H9 (cell line): ENCODE data around the gene WASHC2C. TPM values are rescaled to one million over a fixed set of nuclear protein-coding genes. Genes with fewer than 3 reads are reported as not detected.
"Not testable (repeated sequence)": the region's sequence is repeated elsewhere in the genome, so short reads cannot be mapped to it uniquely, and the experiment has no call there.

Source experiments
- DNase-seq: peaks from one replicate; pipeline ENCODE4 v3.0.0-alpha.2; 2017
- H2AFZ ChIP-seq: one replicate; pipeline ENCODE4 v1.6.1; 2013; ENCODE audit warnings: mild to moderate bottlenecking, low read length, control low read depth, moderate library complexity
- H2AK5ac ChIP-seq: 2 replicates; pipeline ENCODE4 v1.6.1; 2013; ENCODE audit warnings: low read length, control low read depth, mixed read lengths; ENCODE audit not compliant: insufficient read length
- H2BK120ac ChIP-seq: one replicate; pipeline ENCODE4 v1.6.1; 2013; ENCODE audit warnings: low read depth, mild to moderate bottlenecking, low read length, control low read depth, inconsistent platforms; ENCODE audit not compliant: poor library complexity, severe bottlenecking
- H2BK12ac ChIP-seq: 2 replicates; pipeline ENCODE4 v1.6.1; 2013; ENCODE audit warnings: low read length, control low read depth, mixed read lengths, low read depth; ENCODE audit not compliant: insufficient read length
- H2BK15ac ChIP-seq: 2 replicates; pipeline ENCODE4 v1.6.1; 2013; ENCODE audit warnings: low read depth, low read length, control low read depth
- H2BK20ac ChIP-seq: one replicate; pipeline ENCODE4 v1.6.1; 2013; ENCODE audit warnings: low read depth, mild to moderate bottlenecking, low read length, control low read depth, inconsistent platforms; ENCODE audit not compliant: poor library complexity, severe bottlenecking
- H2BK5ac ChIP-seq: 2 replicates; pipeline ENCODE4 v1.6.1; 2013; ENCODE audit warnings: low read length, control low read depth, mixed read lengths; ENCODE audit not compliant: insufficient read length
- H3K14ac ChIP-seq: 2 replicates; pipeline ENCODE4 v1.6.1; 2013; ENCODE audit warnings: low read length, control low read depth; ENCODE audit not compliant: insufficient read depth
- H3K18ac ChIP-seq: 2 replicates; pipeline ENCODE4 v1.6.1; 2013; ENCODE audit warnings: low read depth, mild to moderate bottlenecking, mixed read lengths, low read length, control low read depth; ENCODE audit not compliant: insufficient read length
- H3K23ac ChIP-seq: 2 replicates; pipeline ENCODE4 v1.6.1; 2013; ENCODE audit warnings: low read length, control low read depth, mixed read lengths, low read depth; ENCODE audit not compliant: insufficient read length
- H3K23me2 ChIP-seq: 2 replicates; pipeline ENCODE4 v1.6.1; 2013; ENCODE audit warnings: low read depth, mild to moderate bottlenecking, mixed read lengths, low read length, control low read depth; ENCODE audit not compliant: insufficient read length, poor library complexity, severe bottlenecking
- H3K27ac ChIP-seq: 2 replicates; pipeline ENCODE4 v1.5.1; 2013; ENCODE audit warnings: low read length, control low read depth, mixed read lengths, low read depth; ENCODE audit not compliant: insufficient read length
- H3K27me3 ChIP-seq: 2 replicates; pipeline ENCODE4 v1.6.1; 2013; ENCODE audit warnings: low read length, control low read depth, inconsistent platforms; ENCODE audit not compliant: insufficient read depth
- H3K4ac ChIP-seq: 2 replicates; pipeline ENCODE4 v1.6.1; 2013; ENCODE audit warnings: low read depth, mild to moderate bottlenecking, control low read depth, inconsistent platforms, low read length, moderate library complexity
- H3K4me1 ChIP-seq: 2 replicates; pipeline ENCODE4 v1.6.1; 2013; ENCODE audit warnings: low read length, control low read depth, inconsistent platforms; ENCODE audit not compliant: insufficient read depth
- H3K4me2 ChIP-seq: 2 replicates; pipeline ENCODE4 v1.6.1; 2013; ENCODE audit warnings: low read length, control low read depth, mixed read lengths; ENCODE audit not compliant: insufficient read length, insufficient read depth
- H3K56ac ChIP-seq: 2 replicates; pipeline ENCODE4 v1.6.1; 2013; ENCODE audit warnings: low read depth, mild to moderate bottlenecking, mixed read lengths, low read length, control low read depth; ENCODE audit not compliant: insufficient read length
- H3K79me1 ChIP-seq: 2 replicates; pipeline ENCODE4 v1.6.1; 2013; ENCODE audit warnings: low read depth, mild to moderate bottlenecking, moderate library complexity, low read length, control low read depth, inconsistent platforms; ENCODE audit not compliant: insufficient read depth, poor library complexity, severe bottlenecking
- H3K79me2 ChIP-seq: 2 replicates; pipeline ENCODE4 v1.6.1; 2013; ENCODE audit warnings: low read length, control low read depth, inconsistent platforms; ENCODE audit not compliant: insufficient read depth
- H3K9ac ChIP-seq: 2 replicates; pipeline ENCODE4 v1.6.1; 2013; ENCODE audit warnings: low read length, control low read depth, mixed read lengths; ENCODE audit not compliant: insufficient read length; ENCODE audit errors: extremely low read depth
- H3K9me3 ChIP-seq: one replicate; pipeline ENCODE4 v1.6.1; 2013; ENCODE audit warnings: low read depth, low read length, inconsistent platforms; ENCODE audit not compliant: control insufficient read depth
- H3T11ph ChIP-seq: one replicate; pipeline ENCODE4 v1.6.1; 2013; ENCODE audit warnings: mild to moderate bottlenecking, low read length, control low read depth, inconsistent platforms
- H4K20me1 ChIP-seq: one replicate; pipeline ENCODE4 v1.6.1; 2013; ENCODE audit not compliant: control insufficient read depth, insufficient read length, insufficient read depth
- H4K5ac ChIP-seq: 2 replicates; pipeline ENCODE4 v1.6.1; 2013; ENCODE audit warnings: low read depth, mild to moderate bottlenecking, mixed read lengths, low read length, control low read depth; ENCODE audit not compliant: insufficient read length
- H4K8ac ChIP-seq: replicated peaks from 2 replicates; pipeline ENCODE4 v1.6.1; 2013; ENCODE audit warnings: low read length, control low read depth, mixed read lengths, low read depth; ENCODE audit not compliant: insufficient read length
- H4K91ac ChIP-seq: 2 replicates; pipeline ENCODE4 v1.6.1; 2013; ENCODE audit warnings: low read depth, mild to moderate bottlenecking, moderate library complexity, mixed read lengths, low read length, control low read depth; ENCODE audit not compliant: insufficient read length
- H3K27ac Mint-ChIP-seq, 3 experiments: 2 replicates in 2 of 3; 3 replicates in 1 of 3; pipeline ENCODE4 v1.8.0; 2020 to 2021; ENCODE audit warnings: mixed read lengths in 3 of 3, mild to moderate bottlenecking in 1 of 3, moderate library complexity in 1 of 3
- H3K27me3 Mint-ChIP-seq: 2 replicates; pipeline ENCODE4 v1.8.0; 2021; ENCODE audit warnings: low read depth, mild to moderate bottlenecking, moderate library complexity, mixed read lengths
- H3K36me3 Mint-ChIP-seq, 3 experiments: 2 replicates in 2 of 3; 3 replicates in 1 of 3; pipeline ENCODE4 v1.8.0; 2020 to 2021; ENCODE audit warnings: low read depth in 3 of 3, mixed read lengths in 3 of 3; ENCODE audit not compliant: insufficient read depth in 1 of 3
- H3K4me1 Mint-ChIP-seq, 2 experiments: 2 replicates each; pipeline ENCODE4 v1.8.0; 2020; ENCODE audit warnings: mixed read lengths in 2 of 2
- H3K4me3 Mint-ChIP-seq, 2 experiments: 2 replicates in 1 of 2; 3 replicates in 1 of 2; pipeline ENCODE4 v1.8.0; 2020 to 2021; ENCODE audit warnings: mild to moderate bottlenecking in 2 of 2, mixed read lengths in 2 of 2, moderate library complexity in 1 of 2
- H3K9me3 Mint-ChIP-seq, 2 experiments: 2 replicates in 1 of 2; 3 replicates in 1 of 2; pipeline ENCODE4 v1.8.0; 2020; ENCODE audit warnings: mild to moderate bottlenecking in 2 of 2, mixed read lengths in 2 of 2, moderate library complexity in 1 of 2
- WGBS: extraction: QIAGEN DNeasy Blood & Tissue Kit; methylation state at CpG from one replicate; pipeline ENCODE4 v1.1.7; 2013; ENCODE audit warnings: missing lambda C conversion rate, low lambda C conversion rate, mixed read lengths; ENCODE audit not compliant: insufficient read length; ENCODE audit errors: extremely low coverage; 5-methylcytosine and 5-hydroxymethylcytosine counted together
- total RNA-seq: library from RNA; stranded (reverse); gene quantifications from 2 replicates; pipeline ENCODE4 v1.2.1, GENCODE V29; 2021

The WASHC2C gene
- total RNA-seq, 1 experiment from 2014 or later, result 36.7 TPM

GRCh38 chr10:45734867-45735266 lies 7.8 kb downstream of the WASHC2C start:
- H4K91ac ChIP-seq, H3K4ac ChIP-seq, H2BK15ac ChIP-seq, H2AK5ac ChIP-seq, H3K23me2 ChIP-seq, H3K9me3 Mint-ChIP-seq, H3K27ac Mint-ChIP-seq, H3K4me3 Mint-ChIP-seq, H2AFZ ChIP-seq, H2BK20ac ChIP-seq, H3K9ac ChIP-seq, H3K18ac ChIP-seq, H3K9me3 ChIP-seq, H3K14ac ChIP-seq, H3K4me2 ChIP-seq, H3K4me1 Mint-ChIP-seq, H3K56ac ChIP-seq, H3K4me1 ChIP-seq, H3K27me3 ChIP-seq, DNase-seq, H3K27ac ChIP-seq, H3K36me3 Mint-ChIP-seq, H2BK5ac ChIP-seq, H3K27me3 Mint-ChIP-seq, H3K79me1 ChIP-seq, H3K23ac ChIP-seq, H3T11ph ChIP-seq, H4K5ac ChIP-seq, H3K79me2 ChIP-seq, H2BK120ac ChIP-seq, H4K8ac ChIP-seq, H4K20me1 ChIP-seq, H2BK12ac ChIP-seq: not testable (repeated sequence)
- WGBS, result no CpG with 5 or more reads among the region's 1 CpG

- not testable (repeated sequence) for DNase-seq, H3K4me1 Mint-ChIP-seq, H3K14ac ChIP-seq, H2AK5ac ChIP-seq, H3K9me3 Mint-ChIP-seq, H3K4me3 Mint-ChIP-seq, H2AFZ ChIP-seq, H3K18ac ChIP-seq, H2BK15ac ChIP-seq, H4K91ac ChIP-seq, H3K9me3 ChIP-seq, H2BK12ac ChIP-seq, H3T11ph ChIP-seq, H3K56ac ChIP-seq, H3K4ac ChIP-seq, H2BK5ac ChIP-seq, H3K4me2 ChIP-seq, H3K36me3 Mint-ChIP-seq, H3K27ac Mint-ChIP-seq, H3K4me1 ChIP-seq, H3K23me2 ChIP-seq, H3K9ac ChIP-seq, H3K23ac ChIP-seq, H4K8ac ChIP-seq, H3K27me3 Mint-ChIP-seq, H4K5ac ChIP-seq, H4K20me1 ChIP-seq, H3K27me3 ChIP-seq, H3K27ac ChIP-seq, H2BK120ac ChIP-seq, H3K79me2 ChIP-seq, H2BK20ac ChIP-seq, H3K79me1 ChIP-seq
- WGBS, result no CpG with 5 or more reads among the region's 7 CpGs
Measured at GRCh38 chr10:45741559-45741958, 14.5 kb downstream of the WASHC2C start.
